Measurements from ENCODE around the gene SIPA1L3.

The SIPA1L3 gene

GRCh38 chr19:37936166-37936565 lies 29.2 kb downstream of the SIPA1L3 start:
- TF ChIP-seq CTCF (IDR thresholded peaks at IDR 0.05; ENCODE audit: insufficient read depth, missing control alignments), result no peak
- no peak for FAIRE-seq
- DNase-seq (ENCODE audit: insufficient read length, low spot score), result no peak

GRCh38 chr19:37936886-37937285 lies 29.9 kb downstream of the SIPA1L3 start:
- no peak for DNase-seq (ENCODE audit: insufficient read length, low spot score)
- TF ChIP-seq CTCF (IDR thresholded peaks at IDR 0.05; ENCODE audit: insufficient read depth, missing control alignments), result no peak
- no peak for FAIRE-seq

DNA sequence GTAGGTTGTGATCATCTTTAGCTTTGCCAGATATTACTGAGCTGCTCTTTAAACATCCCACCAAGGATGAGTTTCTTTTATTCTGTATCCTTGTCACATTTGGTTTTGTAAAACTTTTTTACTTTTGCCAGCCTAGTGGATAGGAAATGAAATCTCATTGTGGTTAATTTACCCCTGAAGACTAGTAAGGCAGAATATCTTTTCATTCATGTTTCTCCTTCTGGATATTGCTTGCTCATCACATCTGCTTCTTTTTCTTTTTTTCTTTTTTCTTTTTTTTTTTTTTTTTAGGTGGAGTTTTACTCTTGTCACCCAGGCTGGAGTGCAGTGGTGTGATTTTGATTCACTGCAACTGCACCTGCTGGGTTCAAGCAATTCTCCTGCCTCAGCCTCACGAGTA lies 31.3 kb downstream of the SIPA1L3 start:
- no peak for FAIRE-seq

GRCh38 chr19:37941782-37942515 lies 34.9 kb downstream of the SIPA1L3 start:
- DNase-seq (ENCODE audit: insufficient read length, low spot score), result no peak
- no peak for FAIRE-seq
- TF ChIP-seq CTCF (IDR thresholded peaks at IDR 0.05; ENCODE audit: insufficient read depth, missing control alignments), result no peak

More for the DNA sequence above, 31.3 kb downstream of the SIPA1L3 start:
- no peak for DNase-seq (ENCODE audit: insufficient read length, low spot score)
- no peak for TF ChIP-seq CTCF (IDR thresholded peaks at IDR 0.05; ENCODE audit: insufficient read depth, missing control alignments)

GRCh38 chr19:37942516-37942902 lies 35.5 kb downstream of the SIPA1L3 start:
- TF ChIP-seq CTCF (IDR thresholded peaks at IDR 0.05; ENCODE audit: insufficient read depth, missing control alignments), result no peak
- FAIRE-seq (no peak), DNase-seq (ENCODE audit: insufficient read length, low spot score) (no peak)

DNA sequence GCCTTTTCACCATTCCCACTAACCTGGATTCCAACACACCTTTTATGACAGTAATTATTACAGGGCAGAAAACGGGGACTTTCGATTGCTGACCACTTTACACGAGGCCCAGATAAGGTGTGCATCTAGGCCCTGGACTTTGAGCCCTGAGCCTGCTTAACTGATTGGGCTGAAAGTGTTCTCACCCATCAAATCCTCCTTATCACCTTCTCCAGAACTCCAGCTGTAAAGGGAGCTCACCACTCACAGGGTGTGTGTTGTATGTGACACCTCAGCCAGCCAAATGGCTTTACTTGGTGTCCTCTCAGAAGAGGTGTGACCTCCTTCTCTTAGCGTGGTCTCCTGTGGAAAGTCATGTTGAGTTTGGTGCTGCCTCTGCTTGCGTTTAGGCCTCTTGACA lies 36.5 kb downstream of the SIPA1L3 start:
- TF ChIP-seq CTCF (IDR thresholded peaks at IDR 0.05; ENCODE audit: insufficient read depth, missing control alignments), result no peak
- FAIRE-seq, result no peak
- DNase-seq (ENCODE audit: insufficient read length, low spot score), result no peak

DNA sequence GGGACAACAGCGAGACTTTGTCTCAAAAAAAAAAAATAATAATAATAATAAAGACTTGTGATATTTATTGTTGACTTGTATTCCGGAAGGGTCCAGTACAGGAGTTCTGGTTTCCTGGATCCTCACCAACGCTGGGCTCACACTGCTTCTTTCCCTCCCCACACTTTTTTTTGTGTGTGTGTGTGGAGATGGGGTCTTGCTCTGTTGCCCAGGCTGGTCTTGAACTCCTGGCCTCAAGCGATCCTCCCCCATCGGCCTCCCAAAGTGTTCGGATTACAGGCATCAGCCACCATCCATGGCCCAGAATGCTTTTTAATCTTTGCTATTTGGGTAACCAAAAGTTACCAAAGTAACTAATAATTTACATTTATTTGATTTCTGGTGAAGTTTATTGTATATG lies 39.1 kb downstream of the SIPA1L3 start:
- DNase-seq (ENCODE audit: insufficient read length, low spot score) (no peak), FAIRE-seq (no peak)
- no peak for TF ChIP-seq CTCF (IDR thresholded peaks at IDR 0.05; ENCODE audit: insufficient read depth, missing control alignments)

Measured in D721Med (cell line).